ENCODE data around the gene MYO1C.

MYO1C gene

DNA sequence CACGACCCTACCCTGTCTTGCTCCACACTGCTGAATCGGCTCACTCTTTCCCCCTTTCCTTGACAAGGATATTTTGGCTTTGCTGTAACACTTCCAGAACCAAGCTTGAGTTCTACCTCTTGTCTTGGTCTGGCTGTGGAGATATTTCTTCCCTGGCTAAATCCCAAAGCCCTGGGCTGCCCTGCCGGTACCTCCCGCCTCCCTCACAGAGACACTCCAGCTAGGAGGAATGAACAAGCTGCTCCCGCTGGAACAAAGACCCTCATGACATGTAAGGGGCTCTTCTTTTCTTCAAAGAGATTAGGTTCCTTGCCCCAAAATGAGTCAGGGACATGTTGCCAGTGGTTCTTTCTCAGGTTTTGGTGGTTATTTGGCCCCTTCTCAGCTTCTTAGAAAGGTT, 13.1 kb upstream of the MYO1C start:
- no peak for DNase-seq

DNA sequence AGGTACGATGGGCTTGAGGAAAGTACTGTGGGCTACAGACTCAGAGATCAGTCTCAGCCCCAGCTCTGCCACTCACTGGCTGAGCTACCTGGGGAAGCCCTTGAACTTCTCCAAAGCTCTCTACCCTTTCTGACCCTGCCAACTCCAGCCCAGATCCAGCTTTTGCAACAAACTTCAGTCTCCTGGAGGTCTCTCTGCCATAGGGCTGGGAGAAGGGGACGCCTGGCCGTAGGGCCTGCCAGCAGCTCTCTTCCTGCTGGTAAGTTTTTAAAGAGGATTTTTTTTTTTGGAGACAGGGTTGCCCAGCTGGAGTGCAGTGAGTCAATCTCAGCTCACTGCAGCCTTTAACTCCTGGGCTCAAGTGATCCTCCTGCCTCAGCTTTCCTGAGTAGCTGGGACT, 12.4 kb upstream of the MYO1C start:
- no peak for DNase-seq

DNA sequence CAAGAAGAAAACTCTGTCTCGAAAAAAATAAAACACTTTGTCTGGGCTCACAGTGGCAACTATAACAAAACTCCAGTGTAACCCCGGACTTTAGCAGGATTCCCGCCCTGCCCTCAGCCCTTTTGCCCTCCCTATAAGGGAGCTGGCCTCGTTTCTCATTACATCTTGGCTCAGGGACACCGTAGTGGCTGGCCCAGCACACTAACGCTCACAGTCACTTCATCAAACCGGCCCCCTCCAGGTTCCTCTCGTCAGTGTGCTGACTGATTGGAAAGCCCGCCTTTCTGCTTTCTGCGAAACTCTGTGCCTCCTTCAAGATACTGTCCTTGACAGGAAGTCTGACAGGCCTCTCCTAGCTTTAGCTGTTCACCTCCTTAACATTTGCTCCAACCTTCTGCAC, 11.2 kb upstream of the MYO1C start:
- no peak for DNase-seq

DNA sequence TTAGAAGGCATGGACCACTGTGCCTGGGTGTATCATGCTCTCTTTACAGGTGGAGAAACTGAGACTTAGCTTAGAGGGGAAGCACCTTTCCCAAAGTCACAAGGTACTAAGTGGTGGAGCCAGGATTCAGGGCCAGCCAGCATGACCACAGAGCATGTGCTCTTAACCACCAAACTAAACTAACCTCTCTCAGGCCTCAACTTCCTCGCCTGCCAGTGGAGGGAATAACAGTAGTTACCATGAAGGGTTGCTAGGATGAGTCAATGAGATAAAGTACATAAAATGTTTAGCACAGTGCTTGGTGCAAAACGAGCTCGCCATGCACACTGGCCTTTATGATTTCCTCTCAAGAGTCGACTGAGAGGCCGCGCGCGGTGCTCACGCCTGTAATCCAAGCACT, 6.4 kb upstream of the MYO1C start:
- DNase-seq = no peak

DNA sequence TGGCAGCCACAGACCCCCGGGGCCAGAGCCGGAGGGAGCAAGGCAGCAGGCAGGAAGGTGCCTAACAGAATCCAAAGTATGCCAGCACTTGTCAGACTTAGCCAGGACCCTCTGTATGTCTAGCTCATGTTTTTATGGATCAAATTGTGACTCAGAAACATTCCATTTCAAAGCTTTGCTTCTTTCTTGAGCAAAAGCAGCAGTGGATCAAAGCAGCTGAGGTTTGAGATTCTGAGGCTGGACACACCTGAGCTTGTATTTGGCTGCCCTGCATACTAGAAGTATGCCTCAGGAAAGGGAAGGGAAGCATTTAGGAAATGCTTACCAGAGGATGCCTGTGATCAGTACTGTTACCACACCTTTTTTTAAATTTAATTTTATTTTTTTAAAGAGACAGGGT, 5.7 kb upstream of the MYO1C start:
- no peak for DNase-seq

DNA sequence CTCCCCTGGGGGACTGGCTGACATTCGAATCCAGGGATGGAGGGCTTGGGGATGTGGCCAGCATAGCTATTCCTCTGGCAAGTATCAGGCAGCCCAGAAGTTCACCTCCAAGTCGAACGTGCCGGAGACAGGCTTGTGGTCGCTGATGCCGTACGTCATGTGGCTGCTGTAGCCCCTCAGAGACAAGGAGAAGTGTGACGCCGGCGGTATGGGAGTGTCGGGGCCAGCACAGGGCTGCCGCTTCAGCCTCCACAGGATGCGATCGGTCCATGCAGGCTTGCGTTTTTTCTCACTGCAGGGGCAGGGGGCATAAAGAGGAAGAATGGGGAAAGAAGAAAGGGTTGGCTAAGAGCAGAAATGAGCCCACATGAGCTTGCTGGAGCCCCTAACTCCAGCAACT, 5.3 kb upstream of the MYO1C start:
- no peak for DNase-seq

DNA sequence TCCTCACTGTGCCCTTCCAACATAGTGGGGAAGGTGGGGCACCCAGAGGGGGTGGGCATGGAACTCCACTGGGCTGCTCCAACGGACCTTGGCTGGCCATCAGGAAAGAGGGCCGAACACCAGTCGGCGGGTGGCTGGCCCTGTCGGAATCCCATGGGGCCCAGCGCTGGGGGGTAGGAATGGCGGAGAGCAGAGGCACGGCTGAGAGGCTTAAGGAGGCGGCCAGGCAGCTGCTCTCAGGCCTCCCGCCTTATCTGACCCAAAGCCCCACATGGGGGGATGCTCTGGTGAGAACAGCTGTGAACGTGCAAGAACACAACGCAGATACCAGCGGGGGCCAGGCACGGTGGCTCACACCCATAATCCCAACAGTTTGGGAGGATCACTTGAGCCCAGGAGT, 4.4 kb upstream of the MYO1C start:
- DNase-seq = no peak

DNA sequence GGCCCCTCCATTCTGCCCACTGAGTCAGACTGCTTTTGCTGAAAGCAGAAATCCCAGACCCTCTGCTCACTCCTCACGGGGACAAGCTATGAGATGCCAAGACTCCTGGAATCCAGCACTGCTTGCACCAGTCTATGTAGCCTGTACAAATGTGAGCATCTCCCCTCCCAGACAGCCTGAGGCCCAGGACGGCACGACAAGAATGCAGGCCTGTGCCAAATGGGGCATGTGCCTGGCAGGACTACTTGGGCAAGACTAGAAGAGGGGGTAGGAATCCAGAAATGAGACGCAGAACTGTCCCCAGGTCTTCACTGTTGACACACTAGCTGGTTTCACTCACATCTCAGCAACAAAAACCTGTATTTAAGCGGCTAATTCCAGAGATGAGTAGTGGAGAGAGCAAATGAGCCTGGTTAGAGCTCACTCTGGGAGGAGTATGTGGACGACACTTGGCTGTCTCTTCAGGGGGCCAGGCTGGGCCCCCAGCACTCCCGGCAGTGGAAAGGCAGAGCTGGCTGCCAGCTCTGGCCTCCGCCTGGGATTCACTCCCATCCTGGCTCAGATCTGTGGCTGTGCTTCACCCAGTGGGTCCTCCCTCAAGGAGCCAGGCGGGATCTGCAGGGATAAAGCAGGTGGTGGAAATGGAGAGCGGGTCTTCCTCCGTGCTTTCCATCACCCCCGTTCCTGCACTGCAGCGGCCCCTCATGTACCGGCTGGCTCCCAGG, 2.9 kb upstream of the MYO1C start:
- DNase-seq = no peak

DNA sequence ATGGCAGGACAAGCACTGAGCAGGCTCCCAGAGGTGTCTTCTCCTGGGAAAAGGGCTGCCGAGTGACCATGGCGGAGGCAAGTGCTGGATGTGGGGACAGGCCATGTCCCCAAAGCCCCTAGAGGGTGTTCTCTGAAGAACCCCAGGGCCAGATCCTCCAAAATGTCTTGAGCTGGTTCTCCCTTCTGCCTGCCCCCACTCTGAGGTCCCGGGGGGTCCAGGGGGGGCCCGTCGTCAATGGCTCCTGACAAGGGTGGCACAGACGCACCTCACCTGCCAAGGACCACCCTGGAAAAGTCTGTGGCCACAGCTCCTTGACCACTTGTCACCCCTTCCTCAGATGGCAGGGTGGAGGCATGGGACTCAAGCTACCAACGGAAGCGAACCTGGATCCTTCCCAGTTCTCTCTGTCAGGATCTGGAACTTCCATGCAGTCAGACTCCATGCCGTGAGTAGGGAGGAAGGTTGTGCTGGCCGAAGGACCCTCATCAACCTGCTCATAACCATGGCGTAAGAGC, 2.3 kb upstream of the MYO1C start:
- DNase-seq = no peak

DNA sequence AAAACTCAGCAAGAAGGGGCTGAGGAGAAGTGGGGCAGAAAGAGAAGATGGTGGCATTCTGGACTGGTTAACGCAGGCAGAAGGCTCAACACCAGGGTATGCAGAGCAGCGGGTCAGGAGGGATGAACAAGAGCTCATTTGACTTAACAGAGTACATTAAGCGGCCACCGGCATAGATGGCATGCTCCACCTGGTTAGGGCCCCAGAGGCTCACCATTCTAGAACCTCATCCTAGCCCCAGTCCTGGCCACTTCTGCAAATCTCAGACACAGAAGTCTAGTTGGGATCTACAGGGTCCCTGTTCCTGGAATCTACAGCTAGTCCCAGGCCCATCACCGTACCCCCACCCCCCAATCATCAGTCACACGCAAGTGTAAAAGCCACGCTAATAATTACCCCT, 1.7 kb upstream of the MYO1C start:
- DNase-seq = no peak

DNA sequence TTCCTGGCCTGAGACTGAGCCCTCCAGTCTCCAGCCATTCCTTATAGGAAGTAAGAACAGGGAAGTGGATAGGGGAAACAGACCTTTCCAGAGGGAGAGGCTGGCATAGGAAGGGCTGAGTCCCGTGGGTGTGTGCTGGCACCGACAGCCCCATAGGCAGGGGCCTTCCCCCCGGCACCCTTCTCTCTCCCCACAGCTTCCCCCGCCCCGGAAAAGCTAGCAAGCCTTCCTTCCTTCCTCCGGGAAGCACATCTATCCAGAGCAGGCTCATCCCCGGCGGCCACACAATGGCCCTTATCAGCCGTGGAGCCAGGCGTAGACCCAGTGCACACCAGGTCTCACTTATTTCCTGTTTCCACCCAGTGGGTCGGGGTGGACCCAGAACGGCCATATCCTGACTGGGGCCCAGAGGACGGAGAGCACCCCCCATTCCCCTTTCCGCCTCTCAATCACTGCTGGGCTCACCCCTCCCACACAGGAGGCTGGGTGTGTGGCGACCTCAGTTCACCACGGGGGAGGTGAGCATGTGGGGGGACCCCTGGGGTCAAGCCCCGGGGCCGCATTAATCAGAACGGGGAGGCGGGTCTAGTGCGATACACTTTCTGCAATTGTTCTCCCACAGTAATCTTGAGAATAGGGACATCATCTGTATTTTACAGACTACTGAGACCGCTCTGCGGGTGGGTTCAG, 950 bp upstream of the MYO1C start:
- DNase-seq = no peak

DNA sequence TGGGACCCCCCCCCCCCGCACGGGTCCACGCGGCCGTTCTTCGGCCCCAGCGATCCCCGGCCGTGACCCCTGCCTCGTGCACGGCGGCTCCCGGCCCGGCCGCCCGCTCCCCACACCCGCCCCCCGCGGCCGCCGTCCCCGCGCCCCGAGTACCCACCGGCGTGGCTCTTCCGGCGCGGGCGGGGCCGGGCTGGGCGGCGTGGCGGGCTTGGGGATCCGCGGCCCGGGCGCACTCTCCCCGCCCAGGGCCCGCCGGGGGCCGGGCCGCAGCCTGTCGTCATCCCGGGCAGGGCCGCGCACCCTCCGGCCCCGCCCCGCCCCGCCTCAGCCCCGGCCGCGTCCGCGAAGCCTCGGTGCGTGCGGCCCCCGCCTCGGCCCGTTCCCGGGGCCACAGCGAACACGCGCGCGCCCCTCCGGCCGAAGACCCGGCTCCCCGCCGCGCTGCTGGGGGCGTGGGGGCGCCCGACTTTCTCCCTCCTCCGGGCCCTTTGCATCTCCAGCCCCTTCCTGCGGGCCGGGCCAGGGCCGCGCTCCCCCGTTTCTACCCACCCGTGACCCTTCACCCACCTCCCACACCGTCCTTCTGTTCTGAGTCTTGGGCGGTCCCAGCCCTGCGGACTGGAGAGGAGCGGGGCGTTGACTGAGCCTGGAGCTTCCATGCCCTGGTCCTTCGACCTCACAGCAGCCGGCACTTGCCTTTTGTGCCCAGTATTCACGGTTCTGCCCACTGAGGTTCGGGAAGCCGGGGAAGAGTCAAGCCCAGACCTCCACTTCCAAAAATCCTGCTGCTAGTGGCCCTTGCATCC, 840 bp downstream of the MYO1C start:
- no peak for DNase-seq

DNA sequence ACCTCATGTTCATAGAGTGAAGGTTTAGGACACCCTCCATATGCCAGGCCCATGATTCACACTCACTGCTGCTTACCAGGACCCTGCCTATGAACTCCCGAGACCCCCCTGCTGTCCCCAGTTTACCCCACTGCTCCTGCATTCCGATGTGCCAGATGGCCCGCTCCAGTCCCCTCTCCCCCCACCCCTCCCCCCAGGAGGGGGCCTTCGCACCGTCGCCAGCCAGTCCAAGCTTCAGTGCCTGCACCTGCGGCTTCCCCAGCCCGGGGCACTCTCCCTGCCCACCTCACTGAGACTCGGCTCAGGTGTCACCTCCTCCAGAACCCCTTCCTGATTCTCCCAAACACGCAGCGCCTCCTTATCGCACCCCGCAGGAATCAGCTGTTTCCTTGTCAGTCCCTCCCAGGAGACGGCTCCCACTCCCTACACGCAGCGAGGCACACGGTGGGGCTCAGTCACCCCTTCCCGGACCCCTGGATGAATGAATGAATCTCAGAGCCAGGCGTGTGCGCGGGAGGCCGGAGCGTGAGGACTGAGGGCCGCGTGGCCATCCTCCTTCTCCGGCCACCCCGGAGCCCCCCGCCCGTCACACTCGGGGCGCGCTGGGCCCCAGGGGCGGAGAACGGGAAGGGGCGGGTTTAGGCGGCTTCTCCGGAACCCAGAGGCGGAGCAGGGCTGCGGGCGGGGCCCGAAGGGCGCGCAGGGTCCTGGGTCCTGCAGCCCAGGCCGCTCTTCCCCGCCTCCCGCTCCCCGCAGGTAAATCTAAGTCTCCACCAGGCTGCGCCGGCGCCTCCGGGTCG, 1.6 kb downstream of the MYO1C start:
- DNase-seq = peak; percentile 1

DNA sequence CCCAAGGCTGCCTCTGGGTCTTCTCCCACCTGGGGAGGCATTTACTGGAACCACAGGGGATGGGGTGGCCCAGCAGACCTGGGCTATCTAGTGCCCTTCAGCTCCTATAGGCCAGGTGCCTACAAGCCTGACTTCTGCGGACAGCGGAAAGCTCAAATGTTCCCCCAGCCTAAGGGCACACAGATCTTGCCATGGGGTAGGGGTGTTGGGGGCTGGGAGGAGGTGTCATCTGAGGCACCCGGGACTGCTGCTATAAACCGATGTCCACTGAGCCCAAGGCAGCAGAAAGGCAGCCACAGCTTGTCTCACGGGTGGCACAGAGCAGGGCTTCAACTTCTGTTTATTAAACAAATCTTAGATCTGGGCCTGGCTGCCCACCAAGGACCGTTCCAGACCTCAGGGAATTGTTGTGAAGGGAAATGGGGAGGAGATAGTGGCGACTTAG, 3.6 kb downstream of the MYO1C start:
- DNase-seq = no peak

DNA sequence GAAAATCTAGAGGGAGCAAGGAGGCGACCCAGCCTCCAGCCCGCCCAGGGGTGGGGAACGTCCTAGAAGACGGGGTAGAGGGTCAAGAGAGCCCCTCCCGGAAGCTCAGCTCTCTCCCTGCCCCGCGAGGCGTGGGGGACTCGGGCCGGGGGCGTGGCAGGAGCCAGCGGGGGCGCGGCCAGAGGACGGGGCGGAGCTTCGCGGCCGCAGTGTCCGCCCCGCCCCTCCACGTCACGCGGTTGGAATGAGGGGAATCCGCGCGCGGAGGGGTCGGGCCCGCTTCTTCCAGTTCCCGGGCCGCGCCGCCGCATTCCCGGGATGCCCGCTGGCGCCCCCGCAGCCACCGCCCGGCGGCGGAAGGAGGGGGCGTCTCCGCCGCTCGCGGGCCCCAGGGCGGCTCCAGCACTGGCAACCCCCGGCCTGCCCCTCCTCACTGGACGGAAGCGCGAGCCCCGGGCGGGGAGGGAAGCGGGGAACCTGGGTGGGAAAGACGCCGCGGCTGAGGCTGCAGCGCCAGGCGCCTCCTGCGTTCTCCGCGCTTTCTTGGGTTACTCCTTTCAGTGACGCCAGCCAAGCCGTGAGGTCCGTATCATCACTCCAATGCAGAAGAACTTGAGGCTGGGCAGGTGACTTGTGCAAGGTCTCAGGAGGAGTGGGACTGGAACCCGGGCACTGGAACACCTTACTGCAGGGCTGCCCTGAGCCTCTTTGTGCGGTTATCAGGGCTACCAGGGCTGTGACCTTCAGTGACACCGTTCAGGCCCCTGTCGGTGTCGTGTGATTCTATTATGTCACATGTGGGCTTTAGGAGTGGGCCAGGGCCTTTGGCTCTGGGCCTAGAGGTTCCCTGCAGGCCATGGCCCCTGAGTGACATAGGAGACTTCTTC, 4.3 kb downstream of the MYO1C start:
- peak; percentile 24 for DNase-seq

DNA sequence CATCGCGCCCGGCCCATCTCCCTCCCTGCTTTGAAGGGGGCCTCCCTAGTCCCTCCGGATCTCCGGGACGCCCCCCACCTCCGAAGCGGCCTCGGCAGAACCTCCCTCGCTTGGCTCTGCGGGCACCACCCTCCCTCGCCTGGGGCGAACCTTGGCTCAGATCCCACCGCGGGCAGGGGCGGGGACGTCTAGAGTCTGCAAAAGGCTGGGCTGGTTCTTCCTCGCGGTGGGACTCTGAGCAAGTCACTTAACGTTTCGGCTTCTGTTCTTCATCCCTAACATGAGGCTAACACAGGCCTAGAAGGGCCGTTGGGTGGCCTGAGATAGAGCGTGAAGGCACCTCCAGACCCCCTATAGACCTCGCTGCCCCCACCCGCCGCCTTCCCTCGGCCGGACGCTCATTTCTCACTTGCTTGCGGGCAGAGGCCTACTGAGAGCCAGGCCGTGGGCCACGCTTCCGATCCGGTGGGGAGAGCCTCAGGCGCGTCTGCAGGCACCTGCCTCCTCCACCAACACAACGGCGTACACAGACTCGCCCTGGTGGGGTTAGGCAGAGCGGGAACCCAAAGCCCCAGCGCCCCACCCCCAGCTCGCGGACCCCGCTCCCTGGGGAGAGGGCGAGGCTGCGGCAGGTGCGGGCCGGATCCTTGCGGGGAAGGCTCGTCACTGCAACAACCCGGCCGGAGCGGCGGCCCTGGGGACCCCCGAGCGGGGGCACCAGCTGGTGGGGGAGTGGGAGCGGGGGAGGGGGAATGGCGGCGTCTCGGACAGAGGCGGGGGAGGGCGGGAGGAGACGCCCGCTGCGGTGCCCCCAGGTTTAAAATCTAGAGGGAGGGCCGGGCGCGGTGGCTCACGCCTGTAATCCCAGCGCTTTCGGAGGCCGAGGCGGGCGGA, 5.4 kb downstream of the MYO1C start:
- peak; percentile 13 for DNase-seq

DNA sequence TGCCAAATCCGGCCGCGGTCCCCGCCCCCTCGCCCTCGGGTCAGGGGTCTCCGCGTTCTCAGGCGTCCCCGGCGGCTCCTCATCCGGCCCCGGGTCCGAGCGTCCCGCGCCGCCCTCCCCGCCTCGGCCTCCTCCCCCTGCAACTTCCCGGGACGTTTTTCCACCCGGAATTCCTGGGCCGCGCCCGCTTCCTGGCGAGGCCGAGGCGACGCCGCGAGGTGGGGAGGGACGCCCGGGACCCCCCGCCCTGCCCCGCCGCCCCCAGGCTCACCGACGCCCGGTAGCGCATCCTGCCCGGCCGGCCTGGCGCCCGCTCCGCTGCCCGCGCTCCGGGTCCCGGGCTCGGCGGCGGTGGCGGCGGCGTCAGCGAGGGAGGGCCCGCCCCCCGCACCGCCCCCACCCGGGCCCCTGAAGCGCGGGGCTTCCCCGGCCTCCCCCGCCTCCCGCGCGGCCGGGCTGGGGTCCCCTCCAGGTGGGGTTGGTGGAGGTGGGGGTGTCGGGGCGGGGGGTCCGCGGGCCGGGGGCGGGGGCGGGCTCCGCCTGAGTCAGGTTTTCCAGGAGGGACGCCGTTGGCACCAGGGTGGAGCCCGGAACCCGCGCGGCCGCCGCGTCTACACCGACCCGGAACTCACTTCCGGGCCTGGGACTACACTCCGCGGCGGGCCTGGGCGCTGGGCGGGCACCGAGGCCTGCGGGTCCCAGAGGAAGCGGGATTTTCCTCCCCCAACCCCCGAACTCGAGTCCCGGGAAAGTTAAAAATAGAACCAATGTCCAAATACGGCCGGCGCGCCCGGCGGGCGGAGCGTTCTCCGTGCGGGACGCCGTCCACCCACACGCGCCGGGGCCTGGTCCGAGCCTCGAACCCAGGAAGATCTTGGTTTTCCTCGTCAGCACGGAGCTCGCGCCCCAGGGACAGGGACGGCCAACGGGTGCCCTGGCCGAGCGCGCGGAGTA, 6.8 kb downstream of the MYO1C start:
- peak; percentile 2 for DNase-seq

DNA sequence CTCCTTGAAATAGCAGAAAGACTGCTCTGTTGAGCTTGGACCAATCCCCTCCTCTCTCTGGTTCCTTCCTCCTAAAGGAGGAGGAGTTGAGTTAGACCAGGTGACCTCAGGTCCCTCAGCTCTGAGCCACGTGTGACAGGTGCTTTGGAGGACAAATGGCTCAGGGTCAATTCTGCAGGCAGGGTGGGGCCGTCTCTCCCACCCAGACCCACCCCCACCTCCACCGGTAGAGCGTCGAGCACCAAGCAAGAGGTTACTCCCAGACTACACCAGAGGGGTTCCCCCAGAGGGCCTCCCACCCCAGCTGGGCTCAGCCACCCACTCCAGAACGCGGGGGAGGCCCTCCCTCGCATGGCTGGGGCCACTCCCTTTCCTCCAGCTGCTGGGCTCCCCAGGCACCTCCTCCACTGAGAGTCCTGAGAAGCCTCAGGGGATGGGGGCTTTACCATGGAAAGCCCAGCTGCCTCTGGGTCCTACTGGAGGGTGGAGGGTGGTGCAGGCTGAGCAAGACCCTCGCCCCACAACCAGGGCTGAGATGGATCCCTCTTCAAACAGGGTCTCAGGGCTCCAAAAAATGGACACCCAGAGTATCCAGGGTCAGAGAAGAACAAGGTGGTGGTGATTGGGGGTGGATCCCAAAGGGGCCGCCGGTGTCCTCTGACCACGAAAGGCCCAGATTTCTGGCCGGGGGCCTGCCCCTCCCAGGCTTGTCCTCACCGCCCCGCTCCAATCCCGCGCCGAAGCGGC, 7.6 kb downstream of the MYO1C start:
- peak; percentile 32 for DNase-seq

DNA sequence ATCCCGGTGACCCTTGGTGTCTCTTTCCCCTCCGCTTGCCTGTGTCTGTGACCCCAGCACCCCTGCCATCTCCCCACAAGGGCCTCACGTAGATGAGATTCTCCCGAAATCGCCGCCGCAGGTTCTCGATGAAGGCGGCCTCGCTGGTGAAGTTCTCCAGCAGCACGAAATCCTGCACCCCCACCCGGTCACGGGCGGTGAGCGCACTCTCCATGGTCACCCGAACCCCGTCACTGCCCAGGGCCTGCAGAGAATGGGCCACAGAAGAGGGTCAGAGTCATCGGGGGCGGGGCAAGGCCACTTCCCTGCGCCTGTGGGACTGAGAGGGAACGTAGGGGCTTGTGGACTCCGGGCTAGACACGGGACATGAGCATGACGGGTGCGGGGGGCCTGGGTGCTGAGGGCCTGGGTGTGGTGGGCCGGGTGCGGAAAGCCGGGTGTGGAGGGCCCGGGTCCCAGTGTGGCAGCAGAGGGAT, 8.4 kb downstream of the MYO1C start:
- no peak for DNase-seq
